Daoy (cell line): Measurements from ENCODE around the gene HEG1. TPM values are rescaled to one million over a fixed set of nuclear protein-coding genes. Genes with fewer than 3 reads are reported as not detected.

ENCODE experiments used
- DNase-seq: peaks from one replicate; pipeline ENCODE4 v3.0.0-alpha.2; 2015; ENCODE audit warnings: low read depth
- total RNA-seq: library from RNA; depleted of rRNA; stranded (reverse); fragments of >200 nt; shearing (Covaris generic); gene quantifications from 2 replicates; pipeline ENCODE4 v1.2.3, GENCODE V29; 2014

The HEG1 gene
- total RNA-seq, 1 experiment from 2014 or later: 14.9 TPM

DNA sequence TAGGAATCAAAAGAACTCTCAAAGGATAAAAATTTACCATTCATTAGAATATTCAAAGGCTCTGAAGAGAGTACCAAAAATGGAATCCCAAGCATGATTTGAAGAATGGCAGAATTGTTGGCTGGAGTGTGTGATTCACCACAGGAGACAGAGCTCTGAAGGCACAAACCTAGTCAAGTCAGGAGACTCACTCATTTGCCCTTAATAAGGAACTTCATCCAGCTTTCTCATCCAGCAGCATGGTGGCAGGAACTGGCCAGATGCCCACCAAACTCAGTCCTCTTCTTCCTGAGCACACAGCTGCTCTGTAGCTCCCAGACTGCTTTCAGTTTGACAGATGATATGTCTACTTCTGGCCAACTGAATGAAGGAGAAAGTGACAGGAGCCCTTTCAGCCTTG is 16.5 kb upstream of the HEG1 start:
- DNase-seq: no peak

DNA sequence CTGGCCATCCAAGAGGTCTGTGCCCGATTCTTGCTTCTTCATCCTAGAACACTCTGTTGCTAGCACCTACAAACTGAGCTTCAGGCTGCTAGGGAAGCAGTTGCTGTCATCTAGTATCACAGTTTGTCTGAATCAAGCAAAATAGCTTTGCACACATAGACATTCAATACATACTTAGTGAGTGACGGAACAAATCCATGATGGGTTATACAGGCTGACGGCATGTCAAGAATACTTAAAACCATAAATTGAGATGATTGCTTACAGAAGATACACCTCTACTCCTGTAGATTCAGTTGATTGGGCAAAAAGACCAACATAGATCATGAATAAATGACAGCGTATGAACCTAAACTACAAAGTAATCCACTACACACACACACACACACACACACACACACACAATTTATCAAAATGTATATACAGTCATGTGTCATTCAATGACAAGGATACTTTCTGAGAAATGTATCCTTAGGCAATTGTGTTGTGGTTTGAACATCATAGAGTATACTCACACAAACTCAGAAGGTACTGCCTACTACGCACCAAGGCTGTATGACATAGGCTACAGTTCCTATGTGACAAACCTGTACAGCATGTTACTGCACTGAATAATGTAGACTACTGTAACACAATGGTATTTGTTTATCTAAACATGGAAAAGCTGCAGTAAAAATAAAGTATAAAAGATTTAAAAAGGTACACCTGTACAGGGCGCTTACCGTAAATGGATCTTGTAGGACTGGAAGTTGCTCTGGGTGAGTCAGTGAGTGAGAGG is 14.4 kb upstream of the HEG1 start:
- DNase-seq: no peak

DNA sequence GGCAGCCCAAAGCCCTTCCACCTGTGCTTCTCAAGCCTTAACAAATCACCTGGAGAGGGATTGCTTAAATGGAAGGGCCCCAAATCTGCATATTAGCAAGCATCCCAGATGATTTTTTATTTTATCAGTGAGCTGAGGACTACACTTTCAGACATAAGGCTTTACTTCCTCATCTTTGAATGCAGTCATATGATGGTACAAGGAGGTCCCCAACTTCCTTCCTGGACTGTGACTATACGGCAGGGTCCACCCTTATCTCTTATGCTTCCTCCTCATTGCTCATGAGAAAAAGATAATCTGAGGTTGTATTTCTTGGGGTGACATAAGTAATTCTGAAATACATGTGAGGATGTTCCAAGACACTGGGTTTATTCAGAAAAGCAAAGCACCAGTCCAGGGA is 13.7 kb upstream of the HEG1 start:
- DNase-seq: no peak

DNA sequence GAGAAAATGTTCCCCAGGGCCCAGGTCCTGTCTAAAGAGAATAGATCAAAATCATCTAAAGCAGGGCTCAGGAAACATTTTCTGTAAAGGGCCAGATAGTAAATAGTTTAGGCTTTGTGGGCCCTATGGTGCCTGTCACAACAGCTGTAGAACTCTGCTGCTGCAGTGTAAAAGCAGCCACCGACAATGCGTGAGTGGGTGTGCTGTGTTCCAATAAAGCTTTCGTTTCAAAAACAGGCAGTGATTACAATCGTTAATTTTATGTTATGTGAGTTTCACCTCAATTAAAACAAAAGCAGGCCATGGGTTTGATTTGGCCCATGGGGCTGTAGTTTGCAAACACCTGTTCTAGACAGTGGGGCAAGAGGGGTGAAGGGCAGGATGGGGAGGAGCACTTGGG is 12.5 kb upstream of the HEG1 start:
- no peak for DNase-seq

DNA sequence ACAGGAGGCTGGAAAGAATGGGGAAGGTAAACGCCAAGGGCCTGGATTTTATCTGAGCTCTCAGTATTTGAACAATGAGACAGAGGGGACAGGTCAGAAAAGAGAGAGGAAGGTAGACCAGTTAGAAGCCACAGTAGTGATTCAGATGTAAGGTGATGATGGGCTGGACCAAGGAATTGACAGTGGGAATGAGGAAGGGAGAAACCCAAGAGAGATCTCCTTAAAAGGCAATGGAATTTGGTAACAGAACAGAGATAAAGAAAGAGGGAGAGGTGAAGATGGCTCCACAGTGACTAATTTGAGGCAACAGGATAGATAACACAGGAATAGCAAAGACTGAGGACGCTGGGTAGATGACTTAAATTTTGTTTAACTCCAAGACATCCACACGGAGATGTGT is 11.4 kb upstream of the HEG1 start:
- DNase-seq: no peak

DNA sequence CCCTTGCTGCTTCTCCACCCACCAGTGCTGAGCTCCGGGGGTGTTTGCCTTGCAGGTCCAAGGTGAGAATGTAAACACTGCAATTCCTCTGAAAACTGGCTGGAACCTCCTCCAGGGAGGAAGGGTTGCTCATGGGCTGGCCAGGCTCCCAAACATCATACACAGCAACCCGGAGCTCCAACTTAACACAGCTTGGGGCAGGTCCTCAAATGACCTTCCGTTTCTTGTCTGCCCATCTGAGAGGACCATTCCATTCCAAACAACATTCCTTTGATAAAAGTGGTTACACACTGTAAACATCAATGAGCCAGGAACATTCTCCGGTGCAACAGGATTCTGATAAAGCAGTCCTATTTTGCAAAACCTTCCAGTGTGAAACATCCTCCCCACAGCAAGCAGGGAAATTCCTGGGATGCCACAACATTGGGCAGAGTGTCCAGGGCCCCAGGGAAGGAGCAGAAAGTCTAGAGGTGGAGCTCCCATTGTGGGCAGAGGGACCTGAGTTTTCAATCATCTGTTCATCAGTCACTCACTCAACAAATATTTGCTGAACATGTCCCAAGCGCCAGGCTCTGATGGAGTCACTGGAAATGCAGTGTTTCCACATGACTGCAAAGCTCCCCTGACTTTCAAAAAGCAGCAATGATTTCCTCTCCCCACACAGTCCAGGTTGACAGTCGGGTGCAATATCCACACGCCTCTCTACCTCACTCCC is 7.3 kb upstream of the HEG1 start:
- DNase-seq: peak; percentile 90

DNA sequence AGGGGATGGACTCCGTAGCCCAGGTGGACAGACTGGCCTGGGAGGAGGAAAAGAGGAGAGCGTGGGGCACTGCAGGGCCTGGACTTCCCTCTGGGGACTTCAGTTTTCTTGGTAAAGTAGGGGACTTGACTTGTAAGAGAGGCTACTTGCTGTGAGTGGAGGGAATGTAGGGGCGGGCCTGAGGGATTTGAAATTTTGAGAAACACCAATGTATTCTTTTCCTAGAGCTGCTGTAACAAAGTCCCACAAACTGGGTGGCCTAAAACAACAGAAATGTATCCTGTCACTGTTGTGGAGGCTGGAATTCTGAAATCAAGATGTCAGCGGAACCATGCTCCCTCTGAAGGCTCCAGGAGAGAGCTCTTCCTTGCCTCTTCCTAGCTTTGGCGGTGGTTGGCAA is 5.8 kb upstream of the HEG1 start:
- DNase-seq: no peak

DNA sequence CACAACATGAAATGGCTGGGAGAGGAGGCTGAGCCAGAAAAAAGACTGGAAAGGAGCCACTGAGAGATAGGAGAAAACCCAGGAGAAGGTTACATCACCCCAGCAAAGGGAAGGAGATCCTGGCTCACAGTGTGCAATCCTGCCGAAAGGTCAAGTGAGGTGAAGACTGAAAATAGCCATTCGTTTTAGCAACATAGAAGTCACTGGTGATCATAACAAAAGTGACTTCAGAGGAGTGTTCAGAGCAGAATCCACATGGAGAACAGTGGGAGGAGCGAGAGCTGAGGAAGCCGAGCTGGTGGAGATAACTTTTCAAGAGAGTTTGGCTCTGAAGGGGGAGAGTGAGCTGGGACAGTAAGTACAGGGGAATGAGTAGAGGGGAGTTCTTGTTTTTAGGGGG is 5.4 kb upstream of the HEG1 start:
- DNase-seq: no peak

DNA sequence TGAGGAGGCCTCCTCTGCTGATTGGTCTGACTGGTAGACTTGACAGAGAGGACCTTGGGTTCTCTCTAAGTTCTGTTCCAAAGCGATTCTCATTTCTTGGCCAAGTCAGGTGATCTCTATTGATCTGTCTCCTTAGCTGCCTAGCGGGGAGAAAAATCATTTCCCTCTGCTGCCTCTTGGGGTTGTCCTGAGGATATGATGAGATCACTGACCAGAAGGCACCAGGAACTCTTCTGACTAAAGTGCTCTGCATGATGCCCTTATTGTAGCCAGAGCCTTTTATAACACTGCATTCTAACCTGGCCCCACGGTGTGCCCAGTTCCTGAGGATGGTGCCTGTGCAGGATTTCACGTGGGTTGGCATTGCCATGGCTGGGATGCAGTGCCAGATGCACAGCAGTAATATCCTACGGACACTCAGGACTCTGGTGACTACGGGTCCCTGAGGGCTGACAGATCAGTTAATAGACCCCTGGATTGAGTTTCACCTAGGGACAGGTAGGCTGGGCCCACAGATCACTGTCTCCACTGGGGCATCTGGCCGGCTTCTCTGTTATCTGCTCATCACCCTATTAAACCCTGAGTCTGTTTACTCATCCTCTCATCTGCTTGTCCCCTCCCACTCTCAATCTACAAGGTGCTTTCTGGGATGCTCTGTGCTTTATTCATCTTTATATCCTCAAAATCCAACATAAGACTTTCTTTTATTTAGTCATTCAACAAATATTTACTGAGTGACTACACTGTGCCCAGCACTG is 3.9 kb upstream of the HEG1 start:
- no peak for DNase-seq

DNA sequence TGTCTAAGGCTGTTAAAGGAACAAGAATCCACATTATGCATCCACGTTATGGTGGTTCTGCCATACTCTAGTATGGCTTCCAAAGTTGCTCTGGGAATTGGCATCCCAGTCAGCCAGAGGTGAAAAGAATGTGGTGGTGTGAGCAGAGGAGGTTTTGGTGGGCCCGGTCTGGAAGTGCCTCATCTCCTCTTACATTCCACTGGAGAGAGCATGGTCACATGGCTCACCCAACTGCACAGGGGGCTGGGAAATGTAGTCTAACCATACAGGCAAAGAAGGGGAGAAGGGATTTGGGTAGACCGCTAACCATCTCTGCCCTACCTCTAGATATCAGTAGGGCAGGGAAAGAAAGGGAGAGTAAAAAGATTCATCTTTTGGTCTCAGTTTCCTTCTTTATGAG is 3.2 kb upstream of the HEG1 start:
- no peak for DNase-seq

DNA sequence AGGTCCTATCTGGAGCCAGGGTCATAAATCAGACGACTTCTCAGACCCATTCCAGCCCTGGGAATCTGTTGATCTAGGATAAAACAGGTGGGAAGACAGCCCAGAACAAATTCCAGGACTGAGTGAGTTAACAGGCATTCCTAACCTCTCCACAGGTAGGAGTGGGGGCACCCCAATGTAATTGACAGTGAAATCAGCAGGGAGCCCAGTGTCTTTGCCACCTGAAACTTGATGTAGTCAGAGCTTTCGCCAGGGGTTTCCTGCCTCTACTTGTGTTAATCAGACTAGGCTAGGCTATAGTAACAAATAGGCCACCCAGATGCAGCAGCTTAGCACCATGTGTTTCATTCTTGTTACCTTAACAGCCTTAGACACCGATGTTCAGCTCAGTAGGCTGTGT is 2.7 kb upstream of the HEG1 start:
- no peak for DNase-seq

DNA sequence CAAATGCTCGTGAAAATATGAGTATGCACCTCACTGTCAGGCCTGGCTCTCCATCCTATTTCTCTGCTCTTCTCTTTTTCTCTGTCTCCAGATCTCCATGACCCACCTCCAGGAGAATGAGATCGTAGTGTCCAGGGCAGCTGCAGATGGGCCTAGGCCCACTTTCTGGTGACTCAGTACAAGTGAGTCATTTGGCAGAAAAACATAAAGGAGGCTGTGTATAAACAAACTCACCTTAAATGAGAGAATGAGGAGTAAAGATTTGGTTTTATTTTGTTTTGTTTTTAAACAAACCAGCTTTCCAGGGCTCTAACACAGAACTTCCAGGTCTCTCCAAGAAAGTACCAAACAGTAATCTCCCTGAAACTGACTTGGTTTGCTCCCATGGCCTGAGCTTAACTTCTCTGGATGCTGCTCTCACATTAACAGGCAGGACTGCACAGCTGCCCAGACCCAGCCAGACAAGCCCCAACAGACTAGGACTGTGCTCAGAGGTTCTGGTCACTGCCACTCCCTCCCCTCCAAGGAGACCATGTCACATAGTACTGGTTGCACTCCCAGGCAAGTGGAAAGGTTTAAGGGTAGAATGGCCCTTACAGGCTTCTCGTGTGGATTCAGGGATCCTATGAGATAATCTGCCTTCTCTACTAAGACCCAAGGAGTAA is 1.5 kb upstream of the HEG1 start:
- peak; percentile 77 for DNase-seq

DNA sequence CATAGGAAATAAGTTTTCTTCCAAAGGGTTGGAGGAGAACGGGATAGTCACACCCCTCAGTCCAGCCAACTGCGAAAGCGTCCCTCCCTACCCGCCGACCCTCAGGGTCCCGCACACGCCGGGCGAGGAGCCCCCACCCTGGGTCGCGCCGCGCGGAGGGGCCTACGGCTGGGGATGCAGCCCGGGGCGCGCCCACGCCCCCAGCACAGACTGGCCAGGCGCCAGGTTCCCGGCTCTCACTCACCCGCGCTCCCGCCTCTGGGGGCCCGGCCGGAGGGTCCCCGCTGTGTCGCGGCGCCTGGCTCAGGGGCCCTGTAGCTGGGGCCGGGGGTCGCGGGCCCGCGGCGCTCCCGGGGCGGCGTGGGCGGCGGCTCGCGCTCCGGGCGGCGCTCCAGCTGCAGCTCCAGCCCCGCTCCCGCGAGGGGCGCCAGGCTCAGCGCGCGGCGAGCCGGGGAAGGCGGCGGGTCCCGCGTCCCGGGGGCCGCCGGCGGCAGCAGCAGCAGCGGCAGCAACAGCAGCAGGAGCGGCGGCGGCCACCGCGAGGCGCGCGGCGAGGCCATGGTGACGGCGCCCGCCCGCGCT is 375 bp downstream of the HEG1 start:
- DNase-seq: peak; percentile 31

DNA sequence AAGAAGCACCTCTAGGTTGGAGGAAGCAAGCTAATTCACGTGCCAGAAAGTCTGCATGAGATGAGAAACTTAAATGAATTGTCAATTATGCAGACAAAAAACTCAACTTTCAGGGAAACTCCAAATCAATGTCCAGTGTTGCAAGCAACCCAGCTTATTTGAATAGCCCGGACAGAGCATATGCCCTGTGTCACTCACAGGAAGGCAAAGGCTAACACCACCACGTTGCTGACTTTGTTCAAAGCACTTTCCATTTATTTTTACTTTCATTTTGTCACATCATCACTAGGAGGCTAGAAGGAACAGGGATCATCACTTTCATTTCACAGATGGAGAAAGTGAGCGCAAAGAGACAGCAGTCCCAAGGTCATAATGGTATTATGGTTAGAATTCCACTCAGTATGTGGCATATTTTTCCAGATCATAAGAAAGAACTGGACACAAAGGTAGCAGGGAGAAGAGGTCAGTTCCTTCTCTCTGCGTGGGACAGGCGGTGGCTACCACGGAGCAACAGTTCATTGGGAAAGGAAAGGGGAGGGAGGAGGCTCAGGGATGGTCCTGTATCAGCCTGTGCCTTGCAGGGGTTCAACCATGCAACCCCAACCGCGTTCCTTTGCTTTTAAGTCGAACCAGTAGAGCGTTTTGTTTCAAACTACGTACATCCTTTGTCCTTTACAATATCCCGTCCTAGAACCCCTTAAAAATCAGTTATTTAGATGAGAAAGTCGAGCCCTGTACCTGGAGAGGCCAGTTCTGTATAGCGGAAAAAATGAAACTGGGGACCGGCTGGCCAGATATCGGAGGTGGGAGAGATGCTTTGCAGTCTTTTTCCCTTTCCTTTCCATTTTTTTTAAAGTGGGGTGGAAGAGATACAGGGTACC is 1.1 kb downstream of the HEG1 start:
- DNase-seq: peak; percentile 63

DNA sequence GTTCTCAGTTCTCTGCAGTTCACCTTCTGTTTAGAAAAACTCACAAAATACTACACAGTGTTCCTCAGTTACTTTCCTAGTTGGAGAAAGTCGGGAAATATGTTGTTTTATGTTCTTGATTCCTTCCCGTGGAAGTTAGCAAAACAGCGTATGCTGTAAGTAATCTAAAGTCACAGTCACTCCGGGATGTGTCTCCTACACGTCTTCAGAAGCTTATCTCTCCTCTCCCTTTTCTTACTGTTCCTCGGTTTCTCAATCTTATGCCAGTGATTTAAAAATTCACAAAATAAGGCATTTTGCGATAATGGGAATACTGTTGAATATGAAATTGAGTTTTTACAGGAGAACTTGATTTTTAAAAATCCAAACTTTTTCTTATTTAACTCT is 1.7 kb downstream of the HEG1 start:
- DNase-seq: no peak

DNA sequence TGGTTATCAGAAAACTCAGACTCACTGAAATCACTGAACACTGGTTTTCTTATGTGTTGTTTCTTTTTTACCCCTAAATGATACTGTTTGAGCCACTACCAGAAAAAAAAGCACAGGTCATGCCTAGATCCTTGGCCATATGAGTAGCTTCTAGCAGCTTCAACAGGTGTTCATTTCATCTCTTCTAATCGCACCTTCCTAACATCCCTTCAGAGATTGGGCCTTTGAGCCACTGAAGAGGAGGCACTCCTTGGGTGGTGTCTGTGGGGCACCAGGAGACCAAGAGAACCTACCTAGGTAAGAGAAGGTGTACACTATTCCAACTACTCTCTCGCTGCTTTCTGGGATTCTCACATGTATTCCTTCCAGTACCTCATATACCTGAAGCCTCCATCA is 2.5 kb downstream of the HEG1 start:
- DNase-seq: no peak

DNA sequence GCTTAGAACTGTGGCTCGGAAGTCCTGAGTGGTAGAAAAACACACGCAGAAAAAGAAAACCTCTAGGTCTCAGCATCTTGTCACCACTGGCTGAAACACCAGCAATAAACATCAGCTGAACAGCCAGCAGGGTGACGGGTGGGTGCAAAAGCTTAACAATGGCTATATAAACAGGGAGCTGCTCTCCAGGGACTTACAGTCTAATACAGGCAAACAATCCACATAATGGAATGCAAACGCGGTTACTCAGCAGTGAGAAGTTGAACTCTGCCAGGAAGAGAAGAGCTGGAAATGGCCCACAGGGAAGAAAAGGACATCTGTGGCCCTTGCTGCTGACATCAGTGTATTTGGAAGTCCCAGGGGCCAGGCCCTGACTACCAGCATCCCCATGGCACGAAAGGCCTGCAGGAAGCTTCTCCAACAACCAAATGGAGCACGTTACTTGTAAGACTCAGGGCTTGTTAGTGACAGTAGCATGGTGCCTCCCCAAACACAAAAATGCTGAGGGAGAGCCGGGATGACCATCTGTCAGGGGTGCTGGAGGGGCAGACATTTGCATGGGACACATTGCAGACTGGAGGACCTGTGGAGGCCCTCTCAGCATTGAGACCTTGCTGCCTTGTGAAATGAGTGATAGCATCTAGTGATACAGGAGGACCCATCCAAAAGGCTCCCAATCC is 3.0 kb downstream of the HEG1 start:
- DNase-seq: peak; percentile 84

DNA sequence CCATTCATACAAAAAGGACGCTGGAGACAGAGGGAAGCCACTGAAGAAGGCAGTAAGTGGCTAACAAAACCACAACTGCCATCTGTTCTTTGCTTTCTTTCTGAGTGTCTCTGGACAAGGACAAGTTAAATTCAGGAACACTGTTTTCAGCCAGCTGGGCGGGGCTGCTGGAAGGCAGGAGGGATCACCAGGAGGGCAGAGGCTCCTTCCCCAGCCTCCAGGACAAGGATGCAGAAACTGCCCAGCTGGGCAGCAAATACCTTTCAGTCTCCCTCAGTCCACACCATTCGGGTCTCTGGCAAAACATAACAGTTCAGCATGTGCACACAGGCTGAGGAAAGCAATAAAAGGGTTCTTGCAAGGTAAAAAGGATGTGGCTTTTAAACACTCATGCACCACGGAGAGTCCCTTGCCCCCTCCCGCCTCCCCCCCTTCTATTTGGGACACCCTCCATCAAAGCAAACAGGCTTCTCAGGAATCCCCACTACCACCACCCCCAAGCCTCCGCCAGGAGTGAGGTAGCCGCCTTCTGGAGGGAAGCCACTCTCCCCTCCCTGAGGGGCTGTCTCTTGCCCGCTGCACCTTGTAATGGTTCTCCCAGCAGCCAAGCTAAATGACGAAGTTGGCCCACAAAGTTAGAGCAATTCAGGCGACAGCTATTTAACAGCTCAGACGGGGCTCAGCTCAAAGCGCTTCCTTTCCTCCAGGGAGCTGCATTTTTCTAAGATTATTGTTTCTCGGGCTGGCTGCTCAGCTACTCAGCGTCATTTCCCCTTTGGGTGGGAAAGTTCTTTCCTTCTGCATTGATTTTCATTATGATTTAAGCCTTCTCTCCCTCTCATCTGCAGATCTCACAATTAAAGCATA is 3.8 kb downstream of the HEG1 start:
- DNase-seq: peak; percentile 86

DNA sequence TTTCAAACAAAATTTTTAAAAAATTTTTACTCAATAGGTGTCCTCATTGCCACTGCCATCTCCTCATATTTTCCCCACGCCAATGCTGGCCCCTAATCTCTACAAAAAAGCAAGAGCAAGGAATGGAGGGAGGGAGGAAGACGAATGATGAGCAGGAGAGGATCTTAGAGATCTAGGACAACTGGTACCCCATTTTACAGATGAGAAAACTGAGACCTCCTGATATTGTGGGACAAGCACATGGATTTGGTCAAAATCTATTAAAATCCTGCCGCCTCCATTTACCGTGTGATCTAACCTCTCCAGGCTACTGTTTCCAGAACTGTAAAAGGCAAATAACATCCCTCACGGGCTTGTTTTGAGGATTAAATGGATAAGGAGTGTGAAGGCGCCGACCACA is 4.6 kb downstream of the HEG1 start:
- no peak for DNase-seq
